Measurements from ENCODE around the gene ZNF281. TPM values are rescaled to one million over a fixed set of nuclear protein-coding genes. Genes with fewer than 3 reads are reported as not detected.

ZNF281 gene
- total and polyA plus RNA-seq, 8 donors: 1.7 to 24.5 (median 10.4) TPM

DNA sequence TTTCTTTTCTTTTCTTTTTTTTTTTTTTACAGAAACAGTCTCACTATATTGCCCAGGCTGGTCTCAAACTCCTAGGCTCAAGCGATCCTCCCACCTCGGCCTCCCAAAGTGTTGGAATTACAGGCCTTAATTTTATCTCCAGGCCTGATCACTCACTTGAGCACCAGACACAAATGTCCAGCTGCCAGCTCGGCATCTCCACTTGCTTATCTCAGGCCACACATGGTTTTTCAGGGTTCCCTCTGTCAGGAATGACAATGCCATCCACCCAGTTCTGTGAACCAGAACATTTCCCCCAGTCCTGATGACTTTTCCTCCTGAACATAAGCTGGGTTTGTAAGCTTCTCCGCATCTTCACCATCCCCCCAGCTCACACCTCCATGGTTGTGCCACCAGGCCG is 44.6 kb upstream of the ZNF281 start:
- Histone ChIP-seq H3K4me3 (no peak overlapping the region), H3K36me3 (no peaks in the 10 kb centered on the region), H3K4me1 (no peaks in the 10 kb centered on the region), H3K9me3 (no peaks in the 10 kb centered on the region), H3K27ac (no peak overlapping the region), H3K27me3 (no peaks in the 10 kb centered on the region)
- intact Hi-C loops (cut with DNase I; ENCODE audit: low total_unique reads): no loop called here
- WGBS, 5 donors: 72 to 92% (median 84%) methylated on average over 5 of the region's 5 CpGs
- no peak for DNase-seq
- TF ChIP-seq POLR2AphosphoS5 (IDR thresholded peaks at IDR 0.05): no peak
- TF ChIP-seq POLR2A (IDR thresholded peaks at IDR 0.05): no peak
- TF ChIP-seq EP300 (IDR thresholded peaks at IDR 0.05): no peak
- TF ChIP-seq CTCF (IDR thresholded peaks at IDR 0.05): no peak

DNA sequence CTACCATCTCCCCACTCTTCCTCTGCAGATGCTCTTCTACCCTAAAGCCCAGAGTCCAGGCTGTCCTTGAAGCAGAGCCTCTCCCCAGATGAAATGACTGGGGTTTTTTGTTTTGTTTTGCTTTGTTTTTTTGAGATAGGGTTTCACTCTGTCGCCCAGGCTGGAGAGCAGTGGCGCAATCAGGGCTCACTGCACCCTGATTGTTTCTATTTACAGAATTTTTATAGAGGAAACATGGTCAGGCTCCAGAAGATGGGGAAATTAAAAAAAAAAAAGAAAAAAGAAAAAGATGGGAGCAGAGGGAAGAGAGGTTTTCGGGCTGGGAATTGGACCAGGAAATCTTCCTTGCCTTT is 43.7 kb upstream of the ZNF281 start:
- Histone ChIP-seq H3K4me1 (no peaks in the 10 kb centered on the region), H3K27me3 (no peaks in the 10 kb centered on the region), H3K27ac (no peak overlapping the region), H3K36me3 (no peaks in the 10 kb centered on the region), H3K9me3 (no peaks in the 10 kb centered on the region), H3K4me3 (no peak overlapping the region)
- intact Hi-C loops (cut with DNase I; ENCODE audit: low total_unique reads): no loop called here
- TF ChIP-seq POLR2AphosphoS5 (IDR thresholded peaks at IDR 0.05) (no peak), EP300 (IDR thresholded peaks at IDR 0.05) (no peak), POLR2A (IDR thresholded peaks at IDR 0.05) (no peak), CTCF (IDR thresholded peaks at IDR 0.05) (no peak)
- 67 to 76% (median 70%) methylated on average over 3 of the region's 3 CpGs for WGBS, 5 donors
- DNase-seq: no peak

GRCh38 chr1:200452850-200453552 is 43.2 kb upstream of the ZNF281 start:
- H3K36me3 ChIP-seq: no peaks in the 10 kb centered on the region
- 68 to 74% (median 73%) methylated on average over 8 of the region's 8 CpGs for WGBS, 5 donors
- intact Hi-C loops (cut with DNase I; ENCODE audit: low total_unique reads): no loop called here
- DNase-seq: no peak
- no peak overlapping the region for H3K27ac ChIP-seq
- H3K4me1 ChIP-seq: no peaks in the 10 kb centered on the region
- H3K9me3 ChIP-seq: no peaks in the 10 kb centered on the region
- no peaks in the 10 kb centered on the region for H3K27me3 ChIP-seq
- no peak overlapping the region for H3K4me3 ChIP-seq
- TF ChIP-seq POLR2AphosphoS5 (IDR thresholded peaks at IDR 0.05): no peak
- TF ChIP-seq CTCF (IDR thresholded peaks at IDR 0.05): no peak
- TF ChIP-seq EP300 (IDR thresholded peaks at IDR 0.05): no peak
- TF ChIP-seq POLR2A (IDR thresholded peaks at IDR 0.05): no peak

GRCh38 chr1:200448034-200448762 is 38.4 kb upstream of the ZNF281 start:
- DNase-seq: no peak
- H3K4me3 ChIP-seq: no peak overlapping the region
- no peaks in the 10 kb centered on the region for H3K36me3 ChIP-seq
- 80 to 89% (median 87%) methylated on average over 6 of the region's 6 CpGs for WGBS, 5 donors
- intact Hi-C loops (cut with DNase I; ENCODE audit: low total_unique reads): no loop called here
- H3K27me3 ChIP-seq: no peaks in the 10 kb centered on the region
- TF ChIP-seq EP300 (IDR thresholded peaks at IDR 0.05) (no peak), POLR2AphosphoS5 (IDR thresholded peaks at IDR 0.05) (no peak), CTCF (IDR thresholded peaks at IDR 0.05) (no peak), POLR2A (IDR thresholded peaks at IDR 0.05) (no peak)
- H3K4me1 ChIP-seq: no peaks in the 10 kb centered on the region
- no peaks in the 10 kb centered on the region for H3K9me3 ChIP-seq
- H3K27ac ChIP-seq: no peak overlapping the region
